ENCODE results near the gene CTSZ.

- TF ChIP-seq CTCF (IDR thresholded peaks at IDR 0.05) (no peak), POLR2A (IDR thresholded peaks at IDR 0.05) (no peak)
Observed at GRCh38 chr20:59039233-59039632, 32.2 kb upstream of the CTSZ start.
